Left lung (tissue), 10 donors: ENCODE data around the gene KHDC1. TPM values are rescaled to one million over a fixed set of nuclear protein-coding genes. Genes with fewer than 3 reads are reported as not detected.
"Not testable (repeated sequence)": the region's sequence is repeated elsewhere in the genome, so short reads cannot be mapped to it uniquely, and the experiment has no call there.

Experiments
- ATAC-seq: fragments of 200-7000 bp; cut with Tn5 transposase; one replicate; pipeline ENCODE4 v1.9.1; 2020; ENCODE audit warnings: moderate library complexity
- DNase-seq, 4 donors: peaks; one replicate each; pipeline ENCODE4 v3.0.0-alpha.2; 2013 to 2020
- H3K27ac ChIP-seq, 2 donors: fragments of 200-600 bp; sonication (generic) in 1 of 2; one replicate each; pipeline versions ENCODE4 v1.5.0 to v1.8.0; 2020 to 2021
- H3K27me3 ChIP-seq, 2 donors: fragments of 200-600 bp; sonication (generic) in 1 of 2; one replicate each; pipeline versions ENCODE4 v1.5.0 to v1.8.0; 2020 to 2021
- H3K36me3 ChIP-seq, 2 donors: fragments of 200-600 bp; sonication (generic) in 1 of 2; one replicate each; pipeline versions ENCODE4 v1.5.0 to v1.8.0; 2020 to 2021
- H3K4me1 ChIP-seq, 2 donors: fragments of 200-600 bp; one replicate each; pipeline ENCODE4 v1.8.0; 2021
- H3K4me3 ChIP-seq, 2 donors: fragments of 200-600 bp; sonication (generic) in 1 of 2; one replicate each; pipeline versions ENCODE4 v1.5.0 to v1.8.0; 2020 to 2021; ENCODE audit warnings: mild to moderate bottlenecking in 1 of 2
- H3K9me3 ChIP-seq, 2 donors: fragments of 200-600 bp; sonication (generic) in 1 of 2; one replicate each; pipeline versions ENCODE4 v1.5.0 to v1.8.0; 2020 to 2021
- intact Hi-C, 2 donors: fragments of 100-400 bp; cut with DNase I; formaldehyde crosslinking; loops; one replicate each; pipeline versions ENCODE4 v1.11.2 to v1.14.2; 2022
- polyA plus RNA-seq, 6 donors: library from polyadenylated mRNA; unstranded; fragments of 120-200 nt; gene quantifications; one replicate each; pipeline ENCODE4 v1.2.1, GENCODE V29; 2013; ENCODE audit not compliant: insufficient read length in 6 of 6
- total RNA-seq, 2 donors: library from RNA; stranded (reverse); fragmentation: NEBNext Ultra II Directional; extraction: Animal tissue kit (Norgen Biotek cat#: 25700); gene quantifications; one replicate each; pipeline ENCODE4 v1.2.1, GENCODE V29; 2021
- TF ChIP-seq, protein P1 (sequence below), 2 donors: fragments of 200-600 bp; sonication (generic) in 1 of 2; IDR thresholded peaks; one replicate each; pipeline versions ENCODE4 v1.5.0 to v1.8.0; 2021; ENCODE audit warnings: antibody characterized with exemption in 2 of 2
- donor health status: DM: no; HTN: yes; CAD: no.
- donor health status: DM: no; HTN: no; CAD: no.

The KHDC1 gene
- total and polyA plus RNA-seq, 8 donors: 1.9 to 13.5 (median 12.0) TPM

DNA sequence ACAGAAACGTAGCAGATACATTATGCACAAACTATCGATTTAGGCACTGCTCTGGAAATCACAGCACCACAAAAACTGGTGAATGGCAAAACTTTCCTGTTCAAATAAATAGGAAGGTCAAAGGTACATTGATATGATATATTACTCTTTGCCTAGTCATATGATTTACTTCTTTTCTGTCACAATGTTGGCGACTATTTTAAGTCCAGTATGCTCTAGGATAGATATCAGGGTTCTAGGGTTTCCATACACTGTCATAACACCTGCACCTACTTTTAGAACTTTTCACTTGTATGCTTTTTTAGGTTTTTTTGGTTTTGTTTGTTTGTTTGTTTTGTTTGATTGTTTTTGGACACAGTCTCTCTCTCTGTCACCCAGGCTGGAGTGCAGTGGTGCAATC lies 62.7 kb downstream of the KHDC1 start:
- no peaks in the 10 kb centered on the region for H3K36me3 ChIP-seq
- no peaks in the 10 kb centered on the region for H3K27me3 ChIP-seq
- no peaks in the 10 kb centered on the region for H3K9me3 ChIP-seq
- intact Hi-C loops: no loop called here
- no peak overlapping the region for H3K27ac ChIP-seq
- DNase-seq: no peak
- TF ChIP-seq, protein P1, sequence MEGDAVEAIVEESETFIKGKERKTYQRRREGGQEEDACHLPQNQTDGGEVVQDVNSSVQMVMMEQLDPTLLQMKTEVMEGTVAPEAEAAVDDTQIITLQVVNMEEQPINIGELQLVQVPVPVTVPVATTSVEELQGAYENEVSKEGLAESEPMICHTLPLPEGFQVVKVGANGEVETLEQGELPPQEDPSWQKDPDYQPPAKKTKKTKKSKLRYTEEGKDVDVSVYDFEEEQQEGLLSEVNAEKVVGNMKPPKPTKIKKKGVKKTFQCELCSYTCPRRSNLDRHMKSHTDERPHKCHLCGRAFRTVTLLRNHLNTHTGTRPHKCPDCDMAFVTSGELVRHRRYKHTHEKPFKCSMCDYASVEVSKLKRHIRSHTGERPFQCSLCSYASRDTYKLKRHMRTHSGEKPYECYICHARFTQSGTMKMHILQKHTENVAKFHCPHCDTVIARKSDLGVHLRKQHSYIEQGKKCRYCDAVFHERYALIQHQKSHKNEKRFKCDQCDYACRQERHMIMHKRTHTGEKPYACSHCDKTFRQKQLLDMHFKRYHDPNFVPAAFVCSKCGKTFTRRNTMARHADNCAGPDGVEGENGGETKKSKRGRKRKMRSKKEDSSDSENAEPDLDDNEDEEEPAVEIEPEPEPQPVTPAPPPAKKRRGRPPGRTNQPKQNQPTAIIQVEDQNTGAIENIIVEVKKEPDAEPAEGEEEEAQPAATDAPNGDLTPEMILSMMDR (IDR thresholded peaks at IDR 0.05): no peak
- no peaks in the 10 kb centered on the region for H3K4me1 ChIP-seq
- ATAC-seq: no peak
- no peak overlapping the region for H3K4me3 ChIP-seq

DNA sequence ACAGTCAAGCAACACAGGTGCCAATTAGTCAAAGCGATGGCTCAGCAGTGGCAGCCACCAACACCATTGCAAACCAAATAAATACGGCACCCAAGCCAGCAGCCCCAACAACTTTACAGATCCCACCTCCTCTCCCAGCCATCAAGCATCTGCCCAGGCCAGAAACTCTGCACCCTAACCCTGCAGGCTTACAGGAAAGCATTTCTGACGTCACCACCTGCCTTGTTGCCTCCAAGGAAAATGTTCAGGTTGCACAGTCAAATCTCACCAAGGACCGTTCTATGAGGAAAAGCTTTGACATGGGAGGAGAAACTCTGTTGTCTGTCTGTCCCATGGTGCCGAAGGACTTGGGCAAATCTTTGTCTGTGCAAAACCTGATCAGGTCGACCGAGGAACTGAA lies 68.3 kb downstream of the KHDC1 start:
- Histone ChIP-seq H3K9me3 (no peaks in the 10 kb centered on the region), H3K27ac (peak overlapping the region in 1 of 2 donors; percentile 45), H3K4me3 (no peak overlapping the region), H3K4me1 (no peaks in the 10 kb centered on the region), H3K27me3 (no peaks in the 10 kb centered on the region), H3K36me3 (no peaks in the 10 kb centered on the region)
- DNase-seq: no peak
- intact Hi-C loops: no loop called here
- ATAC-seq: no peak
- TF ChIP-seq, protein P1 (IDR thresholded peaks at IDR 0.05): no peak

DNA sequence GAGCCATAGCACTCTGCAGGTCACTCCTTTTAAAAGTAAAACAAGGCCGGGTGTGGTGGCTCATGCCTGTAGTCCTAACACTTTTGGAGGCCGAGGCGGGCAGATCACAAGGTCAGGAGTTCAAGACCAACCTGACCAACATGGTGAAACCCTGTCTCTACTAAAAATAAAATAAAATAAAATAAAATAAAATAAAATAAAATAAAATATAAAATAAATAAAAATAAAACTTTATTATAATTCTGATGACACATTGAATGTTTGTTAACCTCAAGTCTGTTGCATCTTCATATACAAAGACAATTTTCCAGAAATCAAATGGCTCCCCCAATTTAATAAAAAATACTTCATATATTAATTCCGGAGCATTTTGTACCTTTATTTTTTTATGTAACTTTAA lies 69.7 kb downstream of the KHDC1 start:
- H3K9me3 ChIP-seq, H3K27me3 ChIP-seq, H3K4me1 ChIP-seq, intact Hi-C loops, H3K27ac ChIP-seq, DNase-seq, H3K4me3 ChIP-seq, H3K36me3 ChIP-seq, ATAC-seq: not testable (repeated sequence)

Other genes with a start within 250 kb of the KHDC1 start
- gene KHDC1L, start 37.7 kb downstream of the KHDC1 start, total RNA-seq: not detected
- gene KHDC1L, start 37.7 kb downstream of the KHDC1 start, polyA plus RNA-seq: 1 to 10 TPM in 2 of 6 donors, under 1 TPM in 4; 0.24 to 1.2 (median 0.88) TPM
- not detected for gene DPPA5, start 91.1 kb upstream of the KHDC1 start, total RNA-seq
- not detected for gene DPPA5, start 91.1 kb upstream of the KHDC1 start, polyA plus RNA-seq
- not detected for gene KHDC3L, start 99.5 kb upstream of the KHDC1 start, total RNA-seq
- under 1 TPM in 3 of 6 donors, not detected in 3; 0.13 to 0.23 (median 0.18) TPM for gene KHDC3L, start 99.5 kb upstream of the KHDC1 start, polyA plus RNA-seq
- gene OOEP, start 106.7 kb upstream of the KHDC1 start, total RNA-seq: under 1 TPM; 0.38 to 0.71 TPM
- under 1 TPM in 4 of 6 donors, not detected in 2; 0.21 to 0.35 (median 0.24) TPM for gene OOEP, start 106.7 kb upstream of the KHDC1 start, polyA plus RNA-seq
- gene DDX43, start 131.6 kb upstream of the KHDC1 start, total RNA-seq: 1 to 10 TPM; 1.2 to 1.5 TPM
- gene DDX43, start 131.6 kb upstream of the KHDC1 start, polyA plus RNA-seq: 1 to 10 TPM in 4 of 6 donors, under 1 TPM in 2; 0.27 to 1.5 (median 1.1) TPM
- gene CGAS, start 189.1 kb upstream of the KHDC1 start, total RNA-seq: 10 to 100 TPM in 1 of 2 donors, 1 to 10 TPM in 1; 6.5 to 11.8 TPM
- gene CGAS, start 189.1 kb upstream of the KHDC1 start, polyA plus RNA-seq: 1 to 10 TPM; 6.0 to 8.4 (median 6.9) TPM
- 10 to 100 TPM; 18.9 to 27.3 TPM for gene MTO1, start 198.5 kb upstream of the KHDC1 start, total RNA-seq
- gene MTO1, start 198.5 kb upstream of the KHDC1 start, polyA plus RNA-seq: 10 to 100 TPM; 30.0 to 40.7 (median 34.4) TPM